GM23338 (cell line): ENCODE results near the gene FBRSL1. TPM values are rescaled to one million over a fixed set of nuclear protein-coding genes. Genes with fewer than 3 reads are reported as not detected.

Source experiments
- ATAC-seq: fragments of 200-7000 bp; cut with Tn5 transposase; 3 replicates; pipeline ENCODE4 v1.9.1; 2020
- DNase-seq: peaks from one replicate; pipeline ENCODE4 v3.0.0-alpha.2; 2015; ENCODE audit warnings: low spot score
- H2AFZ ChIP-seq: fragments of 200-600 bp; sonication (generic); 2 replicates; pipeline ENCODE4 v1.8.0; 2016; ENCODE audit warnings: antibody characterized with exemption, mild to moderate bottlenecking, moderate library complexity
- H3F3A ChIP-seq: fragments of 200-600 bp; sonication (generic); replicated peaks from 2 replicates; pipeline ENCODE4 v1.8.0; 2017; ENCODE audit warnings: antibody characterized with exemption, mixed run types, low read depth
- H3K27ac ChIP-seq: fragments of 200-600 bp; sonication (generic); 2 replicates; pipeline ENCODE4 v1.6.1; 2016; ENCODE audit warnings: low read depth
- H3K27me3 ChIP-seq: fragments of 200-600 bp; sonication (generic); 2 replicates; pipeline ENCODE4 v1.8.0; 2016; ENCODE audit warnings: mild to moderate bottlenecking, mixed run types, moderate library complexity; ENCODE audit not compliant: insufficient read depth
- H3K36me3 ChIP-seq: fragments of 200-600 bp; sonication (generic); 2 replicates; pipeline ENCODE4 v1.8.0; 2016; ENCODE audit warnings: mild to moderate bottlenecking; ENCODE audit not compliant: insufficient read depth
- H3K4me1 ChIP-seq: fragments of 200-600 bp; sonication (generic); 2 replicates; pipeline ENCODE4 v1.8.0; 2016; ENCODE audit warnings: mild to moderate bottlenecking, moderate library complexity; ENCODE audit not compliant: insufficient read depth
- H3K4me2 ChIP-seq: fragments of 200-600 bp; sonication (generic); 2 replicates; pipeline ENCODE4 v1.7.1; 2017; ENCODE audit warnings: mixed run types
- H3K4me3 ChIP-seq: fragments of 200-600 bp; sonication (generic); 2 replicates; pipeline ENCODE4 v1.6.1; 2016; ENCODE audit warnings: mixed run types
- H3K79me2 ChIP-seq: fragments of 200-600 bp; sonication (generic); replicated peaks from 2 replicates; pipeline ENCODE4 v1.8.0; 2017; ENCODE audit warnings: mild to moderate bottlenecking; ENCODE audit not compliant: insufficient read depth
- H3K9me2 ChIP-seq: fragments of 200-600 bp; sonication (generic); 2 replicates; pipeline ENCODE4 v1.8.0; 2017; ENCODE audit not compliant: insufficient read depth
- H4K20me1 ChIP-seq: fragments of 200-600 bp; sonication (generic); replicated peaks from 2 replicates; pipeline ENCODE4 v1.8.0; 2017; ENCODE audit warnings: mild to moderate bottlenecking; ENCODE audit not compliant: insufficient read depth
- H3K27ac Mint-ChIP-seq: 2 replicates; pipeline ENCODE4 v1.8.0; 2020; ENCODE audit warnings: inconsistent platforms, mild to moderate bottlenecking, moderate library complexity, mixed read lengths
- H3K27me3 Mint-ChIP-seq: 3 replicates; pipeline ENCODE4 v1.8.0; 2022; ENCODE audit warnings: low read depth, mild to moderate bottlenecking, moderate library complexity, mixed read lengths, inconsistent platforms; ENCODE audit not compliant: insufficient read depth, poor library complexity
- H3K36me3 Mint-ChIP-seq: 3 replicates; pipeline ENCODE4 v1.8.0; 2021; ENCODE audit warnings: low read depth, mild to moderate bottlenecking, inconsistent platforms, moderate library complexity, mixed read lengths
- H3K4me1 Mint-ChIP-seq: 3 replicates; pipeline ENCODE4 v1.8.0; 2020; ENCODE audit warnings: mild to moderate bottlenecking, inconsistent platforms, mixed read lengths
- H3K4me3 Mint-ChIP-seq: 3 replicates; pipeline ENCODE4 v1.8.0; 2021; ENCODE audit warnings: moderate library complexity, mild to moderate bottlenecking, inconsistent platforms, mixed read lengths
- H3K9me3 Mint-ChIP-seq: 3 replicates; pipeline ENCODE4 v1.8.0; 2020; ENCODE audit warnings: moderate library complexity, mild to moderate bottlenecking, inconsistent platforms, mixed read lengths
- CREB1 ChIP-seq: fragments of 250-450 bp; sonication (Bioruptor Pico); IDR thresholded peaks from 2 replicates; pipeline ENCODE4 v1.5.0; 2020; ENCODE audit warnings: low read depth, mild to moderate bottlenecking, moderate library complexity
- CTCF ChIP-seq, 2 experiments: fragments of 200-600 bp in 1 of 2; sonication (generic) in 1 of 2; conservative IDR thresholded peaks; 2 replicates each; pipeline versions ENCODE4 v1.5.1 to v1.6.1; 2016 to 2017; ENCODE audit warnings: antibody characterized with exemption in 2 of 2, low read depth in 2 of 2, mild to moderate bottlenecking in 2 of 2, moderate library complexity in 1 of 2
- ETS1 ChIP-seq: IDR thresholded peaks from 2 replicates; pipeline ENCODE4 v1.6.1; 2016; ENCODE audit warnings: antibody characterized with exemption
- EZH2 ChIP-seq: fragments of 200-600 bp; sonication (generic); IDR thresholded peaks from one replicate; pipeline ENCODE4 v1.8.0; 2017; ENCODE audit warnings: antibody characterized with exemption, mild to moderate bottlenecking, low read depth; ENCODE audit not compliant: unreplicated experiment
- EZH2phosphoT487 ChIP-seq: fragments of 200-600 bp; sonication (generic); IDR thresholded peaks from one replicate; pipeline ENCODE4 v1.8.1; 2018; ENCODE audit warnings: antibody characterized with exemption; ENCODE audit not compliant: unreplicated experiment
- NANOG ChIP-seq: IDR thresholded peaks from 2 replicates; pipeline ENCODE4 v1.6.1; 2016; ENCODE audit warnings: antibody characterized with exemption, borderline replicate concordance
- REST ChIP-seq: IDR thresholded peaks from one replicate; pipeline ENCODE4 v1.6.1; 2018; ENCODE audit warnings: antibody characterized with exemption; ENCODE audit not compliant: unreplicated experiment
- polyA plus RNA-seq: library from polyadenylated mRNA; unstranded; fragments of >200 nt; fragmentation: Nextera tagmentation; extraction: Ambion mirVana; gene quantifications from 2 replicates; pipeline ENCODE4 v1.2.1, GENCODE V29; 2016
- total RNA-seq: library from RNA; depleted of rRNA; stranded (reverse); fragments of >200 nt; shearing (Covaris generic); gene quantifications from 2 replicates; pipeline ENCODE4 v1.2.3, GENCODE V29; 2014

The FBRSL1 gene
- total and polyA plus RNA-seq, 2 experiments from 2014 or later = 37.8 to 89.8 TPM

GRCh38 chr12:132513458-132514135 lies 23.6 kb downstream of the FBRSL1 start (continued):
- no peak for TF ChIP-seq CTCF (conservative IDR thresholded peaks at IDR 0.05; ENCODE audit: low read depth in 2 of 2)
- TF ChIP-seq NANOG = no peak
- no peak for TF ChIP-seq ETS1
- TF ChIP-seq CREB1 = no peak
- no peak for TF ChIP-seq EZH2phosphoT487
- TF ChIP-seq EZH2 = no peak
- no peak for TF ChIP-seq REST

- peaks cover 23% of the 10 kb centered on the region for H3K9me3 Mint-ChIP-seq
- TF ChIP-seq NANOG (no peak), CREB1 (no peak), EZH2 (no peak), CTCF (conservative IDR thresholded peaks at IDR 0.05; ENCODE audit: low read depth in 2 of 2) (no peak), REST (no peak), EZH2phosphoT487 (no peak)
Measured at GRCh38 chr12:132514216-132514820, 24.4 kb downstream of the FBRSL1 start.

More at GRCh38 chr12:132514216-132514820, 24.4 kb downstream of the FBRSL1 start:
- Mint-ChIP-seq H3K27ac (no peak overlapping the region), H3K4me1 (no peaks in the 10 kb centered on the region), H3K27me3 (peaks cover 32% of the 10 kb centered on the region), H3K4me3 (no peak overlapping the region), H3K36me3 (peaks cover 20% of the 10 kb centered on the region)
- Histone ChIP-seq H3K36me3 (no peaks in the 10 kb centered on the region), H3K4me2 (no peak overlapping the region), H4K20me1 (no peaks in the 10 kb centered on the region; the same call in 1 of the 2 replicates), H3K79me2 (no peaks in the 10 kb centered on the region), H3F3A (no peaks in the 10 kb centered on the region), H3K4me3 (no peak overlapping the region), H3K4me1 (no peaks in the 10 kb centered on the region), H3K27me3 (peaks cover 13% of the 10 kb centered on the region; the same call in 1 of the 2 replicates), H3K27ac (no peak overlapping the region), H2AFZ (no peak overlapping the region), H3K9me2 (no peaks in the 10 kb centered on the region)
- no peak for DNase-seq
- no peak for ATAC-seq
